Stimulated activated CD4-positive, alpha-beta T cell treated with anti-CD3 and anti-CD28 coated beads, Interleukin-2, amount 100 ng/mL, for 24 hours (primary cell): Measurements from ENCODE around the gene FANCE.

Experiments used
- DNase-seq, 2 donors: peaks; one replicate each; pipeline ENCODE4 v3.0.0-alpha.2; 2020

Gene FANCE

GRCh38 chr6:35486005-35486925, 34.1 kb downstream of the FANCE start:
- DNase-seq = no peak

GRCh38 chr6:35487658-35488516, 35.7 kb downstream of the FANCE start:
- no peak for DNase-seq

- DNase-seq = no peak
Observed at GRCh38 chr6:35488517-35488862, 36.4 kb downstream of the FANCE start.

GRCh38 chr6:35489066-35489465, 36.9 kb downstream of the FANCE start:
- DNase-seq = no peak

- DNase-seq = no peak
Observed at GRCh38 chr6:35489995-35490791, 38.1 kb downstream of the FANCE start.

GRCh38 chr6:35490821-35491557, 38.9 kb downstream of the FANCE start:
- DNase-seq = no peak

GRCh38 chr6:35491558-35492257, 39.6 kb downstream of the FANCE start:
- DNase-seq = no peak

- no peak for DNase-seq
Observed at GRCh38 chr6:35492258-35492973, 40.3 kb downstream of the FANCE start.

- DNase-seq = no peak
Observed at GRCh38 chr6:35492974-35493284, 40.8 kb downstream of the FANCE start.

- no peak for DNase-seq
Observed at GRCh38 chr6:35493307-35493983, 41.3 kb downstream of the FANCE start.

GRCh38 chr6:35494161-35494563, 42.0 kb downstream of the FANCE start:
- no peak for DNase-seq

- DNase-seq = no peak
Observed at GRCh38 chr6:35495258-35496035, 43.3 kb downstream of the FANCE start.

- DNase-seq = no peak
Observed at GRCh38 chr6:35496036-35496840, 44.1 kb downstream of the FANCE start.

- DNase-seq = peak; percentile 56 to 64
Observed at GRCh38 chr6:35496841-35497570, 44.9 kb downstream of the FANCE start, which contains the start of gene TEAD3. TSS of gene TEAD3 (minus strand) at chr6:35497079.

GRCh38 chr6:35497571-35498421, 45.7 kb downstream of the FANCE start:
- peak; percentile 62 to 65 for DNase-seq

GRCh38 chr6:35498422-35499067, 46.4 kb downstream of the FANCE start:
- DNase-seq = no peak
